H1 (cell line): ENCODE measurements around the gene SPATA25. TPM values are rescaled to one million over a fixed set of nuclear protein-coding genes. Genes with fewer than 3 reads are reported as not detected.

Source experiments
- CTCF ChIA-PET: fragments of 300-600 bp; sonication (Branson Sonifier 250); formaldehyde crosslinking; loops from one replicate; lab custom pipeline; 2021; ENCODE audit not compliant: partially characterized antibody; lab: Charles Lee
- POLR2A ChIA-PET: fragments of 300-600 bp; sonication (Branson Sonifier 250); formaldehyde crosslinking; loops from one replicate; lab custom pipeline; 2021; ENCODE audit warnings: inconsistent platforms; ENCODE audit not compliant: partially characterized antibody; lab: Charles Lee
- DNase-seq, 2 experiments: peaks; one replicate each; pipeline versions ENCODE4 v3.0.0 to v3.0.0-alpha.2; 2010 to 2022; ENCODE audit warnings: low spot score in 2 of 2, low read depth in 1 of 2, mixed read lengths in 1 of 2
- FAIRE-seq: peaks from 2 replicates; lab custom pipeline; 2011; peaks lifted over from hg19 to GRCh38; lab: Jason Lieb, UNC
- H2AFZ ChIP-seq: 2 replicates; pipeline ENCODE4 v1.8.1; 2012; ENCODE audit warnings: low read length, inconsistent platforms
- H2AK5ac ChIP-seq: 2 replicates; pipeline ENCODE4 v1.6.1; 2013; ENCODE audit warnings: low read depth, low read length
- H2BK120ac ChIP-seq: replicated peaks from 2 replicates; pipeline ENCODE3; 2013; ENCODE audit warnings: low read depth, low read length, inconsistent platforms
- H2BK12ac ChIP-seq: 2 replicates; pipeline ENCODE4 v1.6.1; 2013; ENCODE audit warnings: low read depth, low read length
- H2BK15ac ChIP-seq: 2 replicates; pipeline ENCODE4 v1.6.1; 2013; ENCODE audit warnings: low read length
- H2BK20ac ChIP-seq: 2 replicates; pipeline ENCODE4 v1.6.1; 2013; ENCODE audit warnings: low read length
- H2BK5ac ChIP-seq: 2 replicates; pipeline ENCODE4 v1.6.1; 2013; ENCODE audit warnings: low read depth, low read length
- H3K14ac ChIP-seq: 2 replicates; pipeline ENCODE4 v1.6.1; 2013; ENCODE audit warnings: inconsistent platforms; ENCODE audit not compliant: insufficient read length
- H3K18ac ChIP-seq: 2 replicates; pipeline ENCODE4 v1.6.1; 2013; ENCODE audit warnings: low read length; ENCODE audit errors: extremely low read depth
- H3K23ac ChIP-seq: 2 replicates; pipeline ENCODE4 v1.6.1; 2013; ENCODE audit warnings: inconsistent platforms; ENCODE audit not compliant: insufficient read length
- H3K23me2 ChIP-seq: 2 replicates; pipeline ENCODE4 v1.6.1; 2013; ENCODE audit warnings: low read depth, low read length
- H3K27ac ChIP-seq: 2 replicates; pipeline ENCODE4 v1.6.1; 2011; ENCODE audit warnings: low read depth, low read length, inconsistent platforms
- H3K27me3 ChIP-seq, 4 experiments: replicated peaks in 1 of 4; 1 replicate in 1 of 4; 2 replicates in 3 of 4; pipeline versions ENCODE4 v1.6.1 to v1.8.1; 2011 to 2013; ENCODE audit warnings: low read length in 3 of 4, mild to moderate bottlenecking in 3 of 4, inconsistent platforms in 2 of 4, mixed read lengths in 2 of 4, moderate library complexity in 1 of 4; ENCODE audit not compliant: control insufficient read depth in 3 of 4, insufficient read depth in 3 of 4; ENCODE audit errors: extremely low read depth in 1 of 4
- H3K36me3 ChIP-seq, 4 experiments: 2 replicates each; pipeline versions ENCODE4 v1.6.1 to v1.8.1; 2011 to 2013; ENCODE audit warnings: mild to moderate bottlenecking in 4 of 4, low read length in 3 of 4, moderate library complexity in 2 of 4, control low read depth in 1 of 4, inconsistent platforms in 1 of 4; ENCODE audit not compliant: insufficient read depth in 4 of 4, control insufficient read depth in 2 of 4
- H3K4ac ChIP-seq: replicated peaks from 2 replicates; pipeline ENCODE3; 2013; ENCODE audit warnings: low read length, low read depth, mixed read lengths, inconsistent platforms; ENCODE audit not compliant: insufficient read length
- H3K4me1 ChIP-seq, 4 experiments: replicated peaks in 1 of 4; 1 replicate in 1 of 4; 2 replicates in 3 of 4; pipeline versions ENCODE4 v1.6.1 to v1.8.1; 2011 to 2013; ENCODE audit warnings: low read length in 3 of 4, inconsistent platforms in 2 of 4, mixed read lengths in 1 of 4; ENCODE audit not compliant: insufficient read depth in 4 of 4, control insufficient read depth in 3 of 4
- H3K4me2 ChIP-seq, 2 experiments: 2 replicates each; pipeline versions ENCODE4 v1.6.1 to v1.8.1; 2011 to 2013; ENCODE audit warnings: low read depth in 2 of 2, low read length in 2 of 2, control low read depth in 1 of 2, inconsistent platforms in 1 of 2, mild to moderate bottlenecking in 1 of 2; ENCODE audit not compliant: insufficient read depth in 1 of 2
- H3K4me3 ChIP-seq, 4 experiments: fragments of 200-600, 300-600 bp in 1 of 4; sonication (generic), shearing (Covaris generic), sonication (Bioruptor Twin) in 1 of 4; 2 replicates each; pipeline versions ENCODE4 v1.5.1 to v1.8.1; 2011 to 2016; ENCODE audit warnings: low read length in 4 of 4, low read depth in 3 of 4, control low read depth in 2 of 4, inconsistent platforms in 2 of 4, mild to moderate bottlenecking in 2 of 4, mixed read lengths in 1 of 4, moderate library complexity in 1 of 4; ENCODE audit not compliant: insufficient read depth in 2 of 4; ENCODE audit errors: extremely low read depth in 1 of 4
- H3K56ac ChIP-seq: replicated peaks from 2 replicates; pipeline ENCODE3; 2013; ENCODE audit warnings: low read depth, mild to moderate bottlenecking, mixed read lengths, low read length, inconsistent platforms; ENCODE audit not compliant: insufficient read length
- H3K79me1 ChIP-seq: 2 replicates; pipeline ENCODE4 v1.6.1; 2013; ENCODE audit warnings: low read depth, low read length, control low read depth
- H3K79me2 ChIP-seq, 2 experiments: 2 replicates each; pipeline versions ENCODE4 v1.6.1 to v1.8.1; 2012 to 2013; ENCODE audit warnings: low read length in 2 of 2, mild to moderate bottlenecking in 2 of 2, inconsistent platforms in 1 of 2; ENCODE audit not compliant: insufficient read depth in 2 of 2, control insufficient read depth in 1 of 2
- H3K9ac ChIP-seq, 4 experiments: replicated peaks in 1 of 4; 1 replicate in 1 of 4; 2 replicates in 3 of 4; pipeline versions ENCODE4 v1.6.1 to v1.8.1; 2011 to 2013; ENCODE audit warnings: low read depth in 3 of 4, low read length in 3 of 4, control low read depth in 2 of 4, mild to moderate bottlenecking in 2 of 4, moderate library complexity in 2 of 4, inconsistent platforms in 1 of 4; ENCODE audit errors: extremely low read depth in 1 of 4
- H3K9me3 ChIP-seq, 2 experiments: 2 replicates each; pipeline versions ENCODE4 v1.6.1 to v1.8.1; 2012 to 2013; ENCODE audit warnings: mild to moderate bottlenecking in 2 of 2, moderate library complexity in 2 of 2, control low read depth in 1 of 2, inconsistent platforms in 1 of 2, low read depth in 1 of 2, low read length in 1 of 2, mixed read lengths in 1 of 2; ENCODE audit not compliant: insufficient read depth in 2 of 2
- H4K20me1 ChIP-seq, 2 experiments: replicated peaks in 1 of 2; 2 replicates each; pipeline versions ENCODE3 to v1.8.1; 2011 to 2013; ENCODE audit warnings: inconsistent platforms in 2 of 2, low read length in 2 of 2, mild to moderate bottlenecking in 1 of 2; ENCODE audit not compliant: insufficient read depth in 2 of 2, control insufficient read depth in 1 of 2
- H4K5ac ChIP-seq: 2 replicates; pipeline ENCODE4 v1.6.1; 2013; ENCODE audit warnings: low read length, low read depth, mixed read lengths, inconsistent platforms; ENCODE audit not compliant: insufficient read length
- H4K8ac ChIP-seq: 2 replicates; pipeline ENCODE4 v1.8.0; 2013; ENCODE audit warnings: mild to moderate bottlenecking, moderate library complexity, low read length, inconsistent platforms; ENCODE audit not compliant: insufficient read depth; ENCODE audit errors: extremely low read depth
- H4K91ac ChIP-seq: replicated peaks from 2 replicates; pipeline ENCODE3; 2013; ENCODE audit warnings: low read length, mixed read lengths, inconsistent platforms; ENCODE audit not compliant: insufficient read length
- E2F6 ChIP-seq: IDR thresholded peaks from 2 replicates; pipeline ENCODE4 v1.6.1; 2012; ENCODE audit warnings: inconsistent platforms
- KDM5A ChIP-seq: fragments of 200-600 bp; IDR thresholded peaks from 2 replicates; pipeline ENCODE4 v1.7.1; 2012; ENCODE audit warnings: mild to moderate bottlenecking, low read length, inconsistent platforms, mixed read lengths
- RNF2 ChIP-seq: fragments of 200-900, 300-1000 bp; sonication (generic); IDR thresholded peaks from 2 replicates; pipeline ENCODE4 v1.7.1; 2016; ENCODE audit warnings: borderline replicate concordance, low read depth, mild to moderate bottlenecking, antibody characterized with exemption, low read length; ENCODE audit not compliant: poor library complexity, severe bottlenecking; ENCODE audit errors: missing control alignments
- WGBS, 2 experiments: shearing (Covaris generic) in 1 of 2; methylation state at CpG; one replicate each; pipeline versions ENCODE4 v1.1.6 to v1.1.7; 2013 to 2015; ENCODE audit warnings: low lambda C conversion rate in 2 of 2, mixed read lengths in 2 of 2, inconsistent platforms in 1 of 2, low coverage in 1 of 2, missing lambda C conversion rate in 1 of 2; ENCODE audit not compliant: insufficient replicate concordance in 2 of 2, insufficient coverage in 1 of 2, insufficient read length in 1 of 2; ENCODE audit errors: extremely low coverage in 1 of 2, missing lambda C conversion rate in 1 of 2; 5-methylcytosine and 5-hydroxymethylcytosine counted together
- polyA plus RNA-seq, 7 experiments: library from polyadenylated mRNA; depleted of rRNA in 3 of 7; stranded (reverse) in 5 of 7; unstranded in 2 of 7; fragments of >200 nt in 5 of 7; fragments of 200-250 nt in 2 of 7; gene quantifications; 1 replicate in 5 of 7; 2 replicates in 1 of 7; 4 replicates in 1 of 7; pipeline versions ENCODE4 v1.2.1 to v1.2.3, GENCODE V29; 2011 to 2013; ENCODE audit warnings: missing spikeins in 2 of 7, mixed read lengths in 2 of 7
- total RNA-seq: library from RNA; stranded (reverse); fragmentation: NEBNext Ultra II Directional; extraction: Animal tissue kit (Norgen Biotek cat#: 25700); gene quantifications from 2 replicates; pipeline ENCODE4 v1.2.1, GENCODE V29; 2021

The SPATA25 gene
- total and polyA plus RNA-seq, 2 of the 8 experiments (the other 6 are each of a cell fraction or from before 2014, with no cell fraction given), result 2.0 to 3.0 TPM

GRCh38 chr20:45935416-45936046, 48.1 kb upstream of the SPATA25 start:
- TF ChIP-seq KDM5A, result 0 out of 2 replicates have a peak, but pooled peaks have one; percentile 22
- TF ChIP-seq E2F6, result no peak
- no peak for TF ChIP-seq RNF2
- no peak overlapping the region for H2AK5ac ChIP-seq
- no peak for FAIRE-seq
- peak overlapping the region; percentile 57 for H3K27ac ChIP-seq
- H3K4me1 ChIP-seq, result peaks cover 5 to 31% (median 14%) of the 10 kb centered on the region in 4 experiments
- H3K4ac ChIP-seq, result no peak overlapping the region
- peaks cover 3% of the 10 kb centered on the region; the same call in 1 of the 2 replicates for H3K23me2 ChIP-seq
- no peak overlapping the region for H4K5ac ChIP-seq
- no peak overlapping the region for H2BK12ac ChIP-seq
- no peak overlapping the region for H3K56ac ChIP-seq
- H4K91ac ChIP-seq, result no peak overlapping the region
- no peak overlapping the region for H2AFZ ChIP-seq
- H3K9me3 ChIP-seq, result no peaks in the 10 kb centered on the region
- H3K14ac ChIP-seq, result no peak overlapping the region
- WGBS, 2 experiments, result 31% methylated on average over 21 of the region's 21 CpGs; no CpG with 5 or more reads in 1 of the 2 experiments
- H3K36me3 ChIP-seq, result peaks cover 3 to 22% (median 19%) of the 10 kb centered on the region in 4 experiments; a peak in 7 of 8 replicates
- no peak overlapping the region; the same call in 1 of the 2 replicates for H2BK5ac ChIP-seq
- POLR2A ChIA-PET, result interaction anchor here (0.7 to 18.4 kb wide), 29 partner anchors 13 to 123 kb away, joined by 3 to 283 read pairs (median 8); partner anchors contain the start of genes ACOT8, CTSA, NEURL2 and PLTP
- H4K8ac ChIP-seq, result peak overlapping the region; percentile 66; the same call in 1 of the 2 replicates
- no peak overlapping the region for H2BK20ac ChIP-seq
- H2BK15ac ChIP-seq, result no peak overlapping the region
- no peak overlapping the region for H3K23ac ChIP-seq
- no peak overlapping the region for H2BK120ac ChIP-seq
- H3K4me3 ChIP-seq, result peak overlapping the region; percentile 74 to 91 (median 84)
- H3K27me3 ChIP-seq, result no peaks in the 10 kb centered on the region
- CTCF ChIA-PET, result interaction anchor here (1.6 to 3.5 kb wide), 2 partner anchors 34 to 45 kb away, joined by 8 to 15 read pairs; partner anchors contain the start of genes CTSA and NEURL2
- peaks cover 0 to 22% of the 10 kb centered on the region in 2 experiments; a peak in 2 of 4 replicates for H3K79me2 ChIP-seq
- no peaks in the 10 kb centered on the region for H4K20me1 ChIP-seq
- peak overlapping the region; percentile 60 to 72 for H3K4me2 ChIP-seq
- H3K9ac ChIP-seq, result peak overlapping the region; percentile 51 to 91 (median 58)
- no peaks in the 10 kb centered on the region; the same call in 1 of the 2 replicates for H3K79me1 ChIP-seq
- no peak for DNase-seq
- H3K18ac ChIP-seq, result no peak overlapping the region
